ENCODE measurements around the gene NPAS2. TPM values are rescaled to one million over a fixed set of nuclear protein-coding genes. Genes with fewer than 3 reads are reported as not detected.

The NPAS2 gene
- total RNA-seq, 1 donor from 2014 or later: 72.6 TPM

DNA sequence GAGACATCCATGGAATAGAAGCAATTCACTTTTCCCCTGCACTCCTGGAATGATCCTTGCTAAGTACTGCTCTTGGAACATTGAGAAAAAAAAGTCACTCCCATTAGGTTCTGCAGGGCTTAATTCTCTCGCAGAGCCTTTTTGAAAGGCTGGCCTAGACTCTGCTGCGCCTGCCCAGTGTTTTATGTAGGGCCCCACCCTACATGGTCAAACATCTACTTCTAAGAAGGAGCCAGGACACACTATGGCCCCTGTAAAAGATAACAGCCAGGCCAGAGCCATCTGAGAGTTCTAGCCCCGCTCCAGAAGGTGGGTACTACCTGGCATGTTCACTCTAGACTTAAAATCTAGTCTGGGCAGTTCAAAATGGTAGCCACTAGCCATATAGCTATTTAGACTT, 30.6 kb upstream of the NPAS2 start:
- no peaks in the 10 kb centered on the region for H3K36me3 ChIP-seq
- TF ChIP-seq, protein P1, sequence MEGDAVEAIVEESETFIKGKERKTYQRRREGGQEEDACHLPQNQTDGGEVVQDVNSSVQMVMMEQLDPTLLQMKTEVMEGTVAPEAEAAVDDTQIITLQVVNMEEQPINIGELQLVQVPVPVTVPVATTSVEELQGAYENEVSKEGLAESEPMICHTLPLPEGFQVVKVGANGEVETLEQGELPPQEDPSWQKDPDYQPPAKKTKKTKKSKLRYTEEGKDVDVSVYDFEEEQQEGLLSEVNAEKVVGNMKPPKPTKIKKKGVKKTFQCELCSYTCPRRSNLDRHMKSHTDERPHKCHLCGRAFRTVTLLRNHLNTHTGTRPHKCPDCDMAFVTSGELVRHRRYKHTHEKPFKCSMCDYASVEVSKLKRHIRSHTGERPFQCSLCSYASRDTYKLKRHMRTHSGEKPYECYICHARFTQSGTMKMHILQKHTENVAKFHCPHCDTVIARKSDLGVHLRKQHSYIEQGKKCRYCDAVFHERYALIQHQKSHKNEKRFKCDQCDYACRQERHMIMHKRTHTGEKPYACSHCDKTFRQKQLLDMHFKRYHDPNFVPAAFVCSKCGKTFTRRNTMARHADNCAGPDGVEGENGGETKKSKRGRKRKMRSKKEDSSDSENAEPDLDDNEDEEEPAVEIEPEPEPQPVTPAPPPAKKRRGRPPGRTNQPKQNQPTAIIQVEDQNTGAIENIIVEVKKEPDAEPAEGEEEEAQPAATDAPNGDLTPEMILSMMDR (IDR thresholded peaks at IDR 0.05): no peak
- no peaks in the 10 kb centered on the region for H3K27me3 ChIP-seq
- H3K4me1 ChIP-seq: peaks cover 6 to 11% of the 10 kb centered on the region in 2 donors
- no peak for DNase-seq (ENCODE audit: low spot score in 2 of 2)
- no peak overlapping the region for H3K4me3 ChIP-seq
- H3K27ac ChIP-seq: no peak overlapping the region
- H3K9me3 ChIP-seq: no peaks in the 10 kb centered on the region
- intact Hi-C loops (cut with DNase I): no loop called here

DNA sequence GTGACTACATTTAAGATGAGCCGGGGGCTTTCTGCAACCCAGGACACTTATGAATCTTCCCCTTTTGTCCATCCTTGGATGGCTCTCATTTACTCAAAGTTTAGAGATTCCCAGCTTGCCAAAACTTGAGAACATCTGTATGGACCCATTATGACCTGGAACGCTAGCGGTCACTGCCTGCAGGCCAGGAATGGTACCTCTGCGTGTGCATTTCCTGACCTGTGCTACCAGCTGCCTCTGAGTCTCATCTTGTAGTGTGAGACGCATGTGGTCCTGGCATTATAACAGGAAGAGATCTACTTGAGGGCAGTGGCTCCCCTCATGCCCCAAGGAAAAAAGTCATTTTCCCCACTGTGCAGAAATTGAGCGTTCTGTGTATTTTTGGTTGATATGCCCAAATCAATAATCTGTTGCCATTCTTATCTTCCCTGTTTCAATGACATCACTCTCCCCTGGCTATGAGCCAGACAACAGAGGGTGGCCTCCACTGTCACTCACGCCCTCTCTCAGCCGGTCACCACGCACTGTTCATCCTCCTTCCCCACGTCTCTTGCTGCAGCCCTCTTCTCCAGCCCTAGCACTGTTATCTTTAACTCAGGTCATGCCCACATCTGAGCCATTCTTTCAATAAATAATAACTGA, 28.5 kb upstream of the NPAS2 start:
- DNase-seq (ENCODE audit: low spot score in 2 of 2): no peak
- intact Hi-C loops (cut with DNase I): no loop called here
- TF ChIP-seq, protein P1 (IDR thresholded peaks at IDR 0.05): no peak
- Histone ChIP-seq H3K4me3 (no peak overlapping the region), H3K4me1 (peaks cover 6 to 7% of the 10 kb centered on the region in 2 donors), H3K9me3 (no peaks in the 10 kb centered on the region), H3K27ac (no peak overlapping the region), H3K36me3 (no peaks in the 10 kb centered on the region), H3K27me3 (no peaks in the 10 kb centered on the region)

DNA sequence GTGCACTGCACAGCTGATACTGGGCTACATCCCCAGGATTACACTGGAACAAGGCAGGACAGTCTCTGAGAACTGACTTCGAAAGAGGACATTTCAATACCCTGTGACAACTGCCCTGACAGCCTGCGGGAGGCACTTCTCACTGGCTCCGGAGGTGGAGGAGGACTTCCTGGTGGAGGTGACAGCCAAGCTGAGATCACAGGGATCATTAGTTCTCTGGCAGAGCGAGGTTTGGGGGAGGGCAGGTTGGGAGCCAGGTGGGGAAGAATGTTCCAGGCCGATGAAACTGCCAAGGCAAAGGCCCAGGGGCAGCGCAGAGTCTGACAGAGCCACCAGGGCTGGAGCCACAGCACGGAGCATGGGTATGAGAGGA, 28.0 kb upstream of the NPAS2 start:
- TF ChIP-seq, protein P1 (IDR thresholded peaks at IDR 0.05): no peak
- no peaks in the 10 kb centered on the region for H3K36me3 ChIP-seq
- no peak overlapping the region for H3K27ac ChIP-seq
- H3K9me3 ChIP-seq: no peaks in the 10 kb centered on the region
- H3K27me3 ChIP-seq: no peaks in the 10 kb centered on the region
- DNase-seq (ENCODE audit: low spot score in 2 of 2): no peak
- H3K4me3 ChIP-seq: no peak overlapping the region
- peaks cover under 1 to 2% of the 10 kb centered on the region in 2 donors for H3K4me1 ChIP-seq
- intact Hi-C loops (cut with DNase I): no loop called here

DNA sequence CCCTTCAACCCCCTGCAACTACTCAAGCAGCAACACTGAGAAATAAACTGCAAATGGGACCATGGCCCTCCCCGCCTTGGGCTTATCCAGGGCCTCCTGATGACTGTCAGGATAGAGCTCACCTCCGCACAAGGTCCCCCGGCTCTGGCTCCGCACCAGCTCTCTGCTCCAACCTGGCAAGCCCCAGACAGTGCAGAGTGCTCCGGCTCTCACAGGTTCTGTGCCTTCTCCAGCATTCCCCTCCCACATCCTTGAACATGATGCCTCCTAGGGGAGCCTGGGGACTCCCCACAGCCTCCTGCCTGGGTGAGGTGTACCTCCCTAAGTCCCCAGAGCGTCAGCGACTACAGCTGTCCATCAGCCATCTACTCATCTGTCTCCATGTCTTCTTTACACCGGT, 26.7 kb upstream of the NPAS2 start:
- no peaks in the 10 kb centered on the region for H3K36me3 ChIP-seq
- H3K4me3 ChIP-seq: no peak overlapping the region
- no peak overlapping the region for H3K27ac ChIP-seq
- no peak for DNase-seq (ENCODE audit: low spot score in 2 of 2)
- TF ChIP-seq, protein P1 (IDR thresholded peaks at IDR 0.05): no peak
- H3K4me1 ChIP-seq: no peaks in the 10 kb centered on the region
- H3K27me3 ChIP-seq: no peaks in the 10 kb centered on the region
- H3K9me3 ChIP-seq: no peaks in the 10 kb centered on the region
- intact Hi-C loops (cut with DNase I): no loop called here

DNA sequence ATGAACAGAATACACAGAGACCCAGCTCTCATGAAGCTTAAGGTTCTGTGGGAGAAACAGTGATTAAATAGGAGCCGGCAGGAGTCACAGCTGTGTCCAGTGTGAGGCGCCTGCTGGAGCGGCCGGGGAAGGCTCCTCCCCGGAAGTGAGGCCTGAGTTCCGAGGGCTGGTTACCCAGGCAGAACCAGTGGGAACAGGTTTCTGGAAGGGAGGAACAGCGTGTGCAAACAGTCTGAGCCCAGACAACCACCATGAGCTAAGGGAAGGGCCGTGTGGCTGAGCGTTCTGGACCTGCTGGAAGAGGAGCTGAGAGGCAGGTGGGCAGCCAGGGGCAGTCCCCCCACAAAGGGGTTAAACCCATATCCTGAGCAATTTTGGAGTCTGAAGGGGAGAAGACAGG, 26.0 kb upstream of the NPAS2 start:
- no peaks in the 10 kb centered on the region for H3K9me3 ChIP-seq
- H3K36me3 ChIP-seq: no peaks in the 10 kb centered on the region
- H3K27me3 ChIP-seq: no peaks in the 10 kb centered on the region
- TF ChIP-seq, protein P1 (IDR thresholded peaks at IDR 0.05): no peak
- no peak overlapping the region for H3K27ac ChIP-seq
- no peaks in the 10 kb centered on the region for H3K4me1 ChIP-seq
- no peak for DNase-seq (ENCODE audit: low spot score in 2 of 2)
- intact Hi-C loops (cut with DNase I): no loop called here
- H3K4me3 ChIP-seq: no peak overlapping the region

Measured in ascending aorta (tissue), 2 donors.